Ishikawa (cell line): ENCODE measurements around the gene UHRF2.

Experiments used
- CEBPB ChIP-seq: IDR thresholded peaks from 2 replicates; pipeline ENCODE4 v1.6.1; 2012
- CREB1 ChIP-seq: IDR thresholded peaks from 2 replicates; pipeline ENCODE4 v1.6.1; 2012; ENCODE audit warnings: low read depth
- EGR1 ChIP-seq: IDR thresholded peaks from 2 replicates; pipeline ENCODE4 v1.6.1; 2012
- EP300 ChIP-seq: IDR thresholded peaks from 2 replicates; pipeline ENCODE4 v1.6.1; 2012; ENCODE audit warnings: borderline replicate concordance
- MAX ChIP-seq: IDR thresholded peaks from 2 replicates; pipeline ENCODE4 v1.6.1; 2012
- NFIC ChIP-seq: IDR thresholded peaks from 2 replicates; pipeline ENCODE4 v1.6.1; 2012
- RAD21 ChIP-seq: IDR thresholded peaks from 2 replicates; pipeline ENCODE4 v1.6.1; 2012; ENCODE audit warnings: low read depth
- REST ChIP-seq: IDR thresholded peaks from 2 replicates; pipeline ENCODE4 v1.6.1; 2012; ENCODE audit warnings: low read depth, mild to moderate bottlenecking
- TAF1 ChIP-seq: IDR thresholded peaks from 2 replicates; pipeline ENCODE4 v1.6.1; 2012; ENCODE audit warnings: low read depth, mild to moderate bottlenecking
- USF1 ChIP-seq: IDR thresholded peaks from 2 replicates; pipeline ENCODE4 v1.6.1; 2012

GRCh38 chr9:6479959-6480358 is 67.0 kb downstream of the UHRF2 start:
- TF ChIP-seq MAX, result no peak
- no peak for TF ChIP-seq EGR1
- TF ChIP-seq USF1, result no peak
- no peak for TF ChIP-seq CREB1
- TF ChIP-seq CEBPB, result no peak
- TF ChIP-seq TAF1, result no peak
- no peak for TF ChIP-seq RAD21
- no peak for TF ChIP-seq EP300
- TF ChIP-seq REST, result no peak
- no peak for TF ChIP-seq NFIC
